Neutrophil (primary cell): ENCODE data around the gene PRKCSH.
"Not testable (repeated sequence)": the region's sequence is repeated elsewhere in the genome, so short reads cannot be mapped to it uniquely, and the experiment has no call there.

Experiments
- H3K27ac ChIP-seq: fragments of 200-600 bp; sonication (generic); 2 replicates; pipeline ENCODE4 v1.5.1; 2016; ENCODE audit warnings: mild to moderate bottlenecking, moderate library complexity
- H3K27me3 ChIP-seq: fragments of 200-600 bp; sonication (generic); 2 replicates; pipeline ENCODE4 v1.6.0; 2016; ENCODE audit warnings: mild to moderate bottlenecking
- H3K36me3 ChIP-seq: fragments of 200-600 bp; sonication (generic); 2 replicates; pipeline ENCODE4 v1.5.1; 2017
- H3K4me1 ChIP-seq, 2 experiments: fragments of 200-600 bp in 1 of 2; sonication (generic) in 1 of 2; 1 replicate in 1 of 2; 2 replicates in 1 of 2; pipeline versions ENCODE4 v1.5.1 to v1.6.1; 2013 to 2016; ENCODE audit warnings: low read depth in 1 of 2, low read length in 1 of 2, mild to moderate bottlenecking in 1 of 2, moderate library complexity in 1 of 2; ENCODE audit not compliant: control insufficient read depth in 1 of 2, insufficient read depth in 1 of 2
- H3K4me3 ChIP-seq, 2 experiments: fragments of 200-600 bp in 1 of 2; sonication (generic) in 1 of 2; 1 replicate in 1 of 2; 2 replicates in 1 of 2; pipeline ENCODE4 v1.5.1; 2013 to 2016; ENCODE audit warnings: low read depth in 1 of 2, low read length in 1 of 2, mild to moderate bottlenecking in 1 of 2, moderate library complexity in 1 of 2
- H3K9me3 ChIP-seq: fragments of 200-600 bp; sonication (generic); 2 replicates; pipeline ENCODE4 v1.5.1; 2016
- TF ChIP-seq, protein P1 (sequence below): fragments of 200-600 bp; sonication (generic); IDR thresholded peaks from 2 replicates; pipeline ENCODE4 v1.5.1; 2016; ENCODE audit warnings: antibody characterized with exemption

The PRKCSH gene

DNA sequence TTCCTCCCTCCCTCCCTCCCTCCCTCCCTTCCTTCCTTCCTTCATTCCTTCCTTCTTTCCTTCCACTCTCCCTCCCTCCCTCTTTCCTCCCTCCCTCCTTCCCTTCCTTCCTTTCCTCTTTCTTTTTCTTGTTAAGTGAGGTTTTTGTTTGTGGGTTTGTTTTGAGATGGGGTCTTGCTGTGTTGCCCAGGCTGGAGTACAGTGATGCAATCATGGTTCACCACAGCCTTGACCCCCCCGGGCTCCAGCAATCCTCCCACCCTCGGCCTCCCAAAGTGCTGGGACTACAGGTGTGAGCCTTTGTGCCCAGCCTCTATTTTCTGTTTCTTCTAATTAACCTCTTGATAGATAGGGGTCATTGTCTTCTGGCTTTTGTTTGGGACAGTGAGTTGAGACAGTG is 26.0 kb downstream of the PRKCSH start:
- no peak overlapping the region for H3K27ac ChIP-seq
- no peaks in the 10 kb centered on the region for H3K36me3 ChIP-seq
- TF ChIP-seq, protein P1, sequence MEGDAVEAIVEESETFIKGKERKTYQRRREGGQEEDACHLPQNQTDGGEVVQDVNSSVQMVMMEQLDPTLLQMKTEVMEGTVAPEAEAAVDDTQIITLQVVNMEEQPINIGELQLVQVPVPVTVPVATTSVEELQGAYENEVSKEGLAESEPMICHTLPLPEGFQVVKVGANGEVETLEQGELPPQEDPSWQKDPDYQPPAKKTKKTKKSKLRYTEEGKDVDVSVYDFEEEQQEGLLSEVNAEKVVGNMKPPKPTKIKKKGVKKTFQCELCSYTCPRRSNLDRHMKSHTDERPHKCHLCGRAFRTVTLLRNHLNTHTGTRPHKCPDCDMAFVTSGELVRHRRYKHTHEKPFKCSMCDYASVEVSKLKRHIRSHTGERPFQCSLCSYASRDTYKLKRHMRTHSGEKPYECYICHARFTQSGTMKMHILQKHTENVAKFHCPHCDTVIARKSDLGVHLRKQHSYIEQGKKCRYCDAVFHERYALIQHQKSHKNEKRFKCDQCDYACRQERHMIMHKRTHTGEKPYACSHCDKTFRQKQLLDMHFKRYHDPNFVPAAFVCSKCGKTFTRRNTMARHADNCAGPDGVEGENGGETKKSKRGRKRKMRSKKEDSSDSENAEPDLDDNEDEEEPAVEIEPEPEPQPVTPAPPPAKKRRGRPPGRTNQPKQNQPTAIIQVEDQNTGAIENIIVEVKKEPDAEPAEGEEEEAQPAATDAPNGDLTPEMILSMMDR = no peak
- H3K4me1 ChIP-seq = no peaks in the 10 kb centered on the region
- H3K27me3 ChIP-seq = peaks cover 24% of the 10 kb centered on the region
- no peak overlapping the region for H3K4me3 ChIP-seq
- H3K9me3 ChIP-seq = no peaks in the 10 kb centered on the region

DNA sequence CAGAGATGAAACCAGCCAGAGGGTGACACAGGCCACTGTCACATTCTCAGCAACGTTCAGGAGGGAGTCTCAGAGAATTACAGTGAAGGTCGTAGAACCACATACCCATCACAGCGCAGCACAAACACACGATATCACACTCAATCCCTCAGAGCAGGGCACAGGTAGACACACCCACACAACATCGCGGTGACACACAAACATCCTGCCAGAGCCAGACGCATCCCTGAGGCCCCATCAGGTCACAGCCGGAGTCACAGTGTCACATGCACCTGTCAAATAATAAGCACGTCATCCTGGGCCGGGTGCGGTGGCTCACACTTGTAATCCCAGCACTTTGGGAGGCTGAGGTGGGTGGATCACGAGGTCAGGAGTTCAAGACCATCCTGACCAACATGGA is 28.0 kb downstream of the PRKCSH start:
- Histone ChIP-seq H3K36me3 (no peaks in the 10 kb centered on the region), H3K27ac (no peak overlapping the region), H3K9me3 (no peaks in the 10 kb centered on the region), H3K4me3 (no peak overlapping the region), H3K27me3 (peaks cover 12% of the 10 kb centered on the region), H3K4me1 (no peaks in the 10 kb centered on the region)
- TF ChIP-seq, protein P1 = no peak

DNA sequence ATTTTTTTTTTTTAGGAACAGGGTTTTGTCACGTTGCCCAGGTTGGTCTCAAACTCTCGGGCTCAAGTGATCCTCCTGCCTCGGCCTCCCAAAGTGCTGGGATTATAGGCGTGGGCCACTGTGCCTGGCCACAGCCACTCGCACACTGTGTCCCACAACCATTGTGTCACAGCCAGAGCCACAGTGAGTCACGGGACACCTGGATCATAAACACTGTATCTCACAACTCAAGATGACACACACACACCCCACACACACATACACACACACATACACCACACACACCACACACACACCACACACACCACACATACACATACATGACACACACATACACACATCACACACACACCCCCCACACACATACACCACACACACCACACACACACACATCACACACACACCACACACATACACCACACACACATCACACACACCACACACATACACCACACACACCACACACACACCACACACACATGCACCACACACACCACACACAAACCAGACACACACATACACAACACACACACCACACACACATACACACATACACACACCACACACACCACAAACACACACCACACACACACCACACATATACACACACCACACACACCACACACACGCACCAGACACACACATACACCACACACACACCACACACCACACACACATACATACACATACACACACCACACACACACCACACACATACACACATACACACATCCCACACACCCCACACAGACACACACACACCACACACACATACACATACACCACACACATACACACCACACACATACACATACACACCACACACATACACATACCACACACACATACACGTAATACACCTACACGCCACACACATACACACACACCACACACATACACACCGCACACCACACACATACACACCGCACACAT is 29.2 kb downstream of the PRKCSH start:
- no peaks in the 10 kb centered on the region for H3K36me3 ChIP-seq
- H3K27ac ChIP-seq = no peak overlapping the region
- H3K4me3 ChIP-seq = no peak overlapping the region
- H3K9me3 ChIP-seq = no peaks in the 10 kb centered on the region
- TF ChIP-seq, protein P1 = no peak
- peaks cover 9% of the 10 kb centered on the region for H3K27me3 ChIP-seq
- no peaks in the 10 kb centered on the region for H3K4me1 ChIP-seq

DNA sequence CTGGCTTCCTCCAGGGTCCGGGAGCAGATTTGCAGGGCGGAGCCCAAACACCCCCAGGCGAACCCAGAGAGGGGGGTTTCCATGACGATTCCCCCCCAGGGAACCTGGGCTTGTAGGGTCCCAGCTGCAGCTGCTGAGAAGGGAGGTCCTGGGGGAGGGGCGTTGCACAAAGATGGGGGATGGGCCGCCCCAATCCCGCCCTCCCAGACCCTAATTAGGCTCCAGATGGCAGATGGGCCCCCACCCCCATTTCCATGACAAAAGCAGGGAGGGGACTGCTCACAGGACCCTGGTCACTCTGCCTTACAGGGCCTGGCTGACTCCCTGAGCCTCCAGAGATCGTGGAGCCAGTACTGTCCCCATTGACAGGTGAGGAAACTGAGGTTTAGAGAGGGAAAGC is 30.2 kb downstream of the PRKCSH start:
- Histone ChIP-seq H3K4me1 (no peaks in the 10 kb centered on the region), H3K36me3 (no peaks in the 10 kb centered on the region), H3K4me3 (no peak overlapping the region), H3K27ac (no peak overlapping the region), H3K9me3 (no peaks in the 10 kb centered on the region), H3K27me3 (peaks cover 5% of the 10 kb centered on the region)
- TF ChIP-seq, protein P1 = no peak

- H3K9me3 ChIP-seq, H3K4me1 ChIP-seq, H3K4me3 ChIP-seq, H3K36me3 ChIP-seq, H3K27ac ChIP-seq: not testable (repeated sequence)
- peaks cover 15% of the 10 kb centered on the region for H3K27me3 ChIP-seq
Measured at GRCh38 chr19:11468266-11468845, 32.9 kb downstream of the PRKCSH start.

DNA sequence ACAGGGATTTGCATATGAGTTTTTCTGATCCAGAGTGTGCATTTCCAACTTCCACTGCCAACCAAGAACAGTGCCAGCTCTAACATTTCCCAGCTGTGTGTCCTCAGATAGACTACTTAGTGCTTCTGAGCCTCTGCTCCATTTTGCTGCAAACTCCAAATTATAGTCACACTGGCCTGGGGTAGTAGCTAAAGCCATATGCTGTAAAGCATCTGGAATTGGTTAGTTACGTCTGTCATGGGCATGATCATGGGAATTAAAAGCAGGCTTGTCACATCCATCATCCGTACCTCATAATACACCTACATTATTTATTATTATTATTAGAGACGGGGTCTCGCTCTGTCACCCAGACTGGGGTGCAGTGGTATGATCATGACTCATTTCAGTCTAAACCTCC is 38.3 kb downstream of the PRKCSH start:
- H3K27ac ChIP-seq = no peak overlapping the region
- TF ChIP-seq, protein P1 = no peak

DNA sequence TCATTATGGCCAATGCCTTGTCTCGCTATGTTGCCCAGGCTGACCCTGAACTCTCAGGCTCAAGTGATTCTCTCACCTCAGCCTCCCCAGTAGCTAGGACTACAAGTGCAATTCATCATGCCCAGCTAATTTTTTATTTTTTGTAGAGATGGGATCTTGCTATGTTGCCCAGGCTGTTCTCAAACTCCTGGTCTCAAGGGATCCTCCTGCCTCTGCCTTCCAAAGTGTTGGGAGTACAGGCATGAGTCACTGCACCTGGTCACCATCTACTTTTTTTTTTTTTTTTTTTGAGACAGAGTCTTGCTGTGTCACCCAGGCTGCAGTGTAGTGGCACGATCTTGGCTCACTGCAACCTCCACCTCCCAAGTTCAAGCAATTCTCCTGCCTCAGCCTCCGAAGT is 39.9 kb downstream of the PRKCSH start:
- peaks cover 80% of the 10 kb centered on the region for H3K27me3 ChIP-seq
- H3K4me3 ChIP-seq, H3K4me1 ChIP-seq, H3K36me3 ChIP-seq, H3K27ac ChIP-seq, H3K9me3 ChIP-seq: not testable (repeated sequence)

More for the DNA sequence above, 38.3 kb downstream of the PRKCSH start:
- Histone ChIP-seq H3K9me3 (no peaks in the 10 kb centered on the region), H3K27me3 (peaks cover 63% of the 10 kb centered on the region), H3K4me3 (no peak overlapping the region), H3K4me1 (no peaks in the 10 kb centered on the region), H3K36me3 (no peaks in the 10 kb centered on the region)
